Stimulated activated CD8-positive, alpha-beta memory T cell treated with anti-CD3 and anti-CD28 coated beads, Interleukin-4, amount 100 ng/mL, for 24 hours (primary cell): Measurements from ENCODE around the gene ATG101.

ENCODE experiments used
- DNase-seq: peaks from one replicate; pipeline ENCODE4 v3.0.0-alpha.2; 2020; ENCODE audit warnings: low read depth

Gene ATG101

GRCh38 chr12:52069327-52070184, at the start of gene ATG101:
TSS of gene ATG101 (plus strand) at chr12:52069978. CDS start at chr12:52073651, 3,673 bp downstream.
- peak; percentile 78 for DNase-seq

- no peak for DNase-seq
Measured at GRCh38 chr12:52020539-52021336, 49.0 kb upstream of the ATG101 start.

- DNase-seq, result no peak
Measured at GRCh38 chr12:52022841-52023181, 47.0 kb upstream of the ATG101 start.

GRCh38 chr12:52023182-52023975, 46.4 kb upstream of the ATG101 start:
- DNase-seq, result peak; percentile 88

- DNase-seq, result no peak
Measured at GRCh38 chr12:52023976-52024688, 45.6 kb upstream of the ATG101 start.

GRCh38 chr12:52024845-52025230, 44.9 kb upstream of the ATG101 start:
- DNase-seq, result no peak

GRCh38 chr12:52026263-52026662, 43.5 kb upstream of the ATG101 start:
- DNase-seq, result no peak

- no peak for DNase-seq
Measured at GRCh38 chr12:52027085-52027843, 42.5 kb upstream of the ATG101 start.

GRCh38 chr12:52029685-52030084, 40.1 kb upstream of the ATG101 start:
- DNase-seq, result no peak

- no peak for DNase-seq
Measured at GRCh38 chr12:52032446-52032803, 37.4 kb upstream of the ATG101 start.

GRCh38 chr12:52032804-52033445, 36.9 kb upstream of the ATG101 start:
- peak; percentile 86 for DNase-seq

GRCh38 chr12:52033446-52034140, 36.2 kb upstream of the ATG101 start:
- no peak for DNase-seq

GRCh38 chr12:52035190-52035589, 34.6 kb upstream of the ATG101 start:
- no peak for DNase-seq

- no peak for DNase-seq
Measured at GRCh38 chr12:52035926-52036325, 33.9 kb upstream of the ATG101 start.

GRCh38 chr12:52036587-52037171, 33.1 kb upstream of the ATG101 start:
- DNase-seq, result peak; percentile 73

- no peak for DNase-seq
Measured at GRCh38 chr12:52037248-52037861, 32.4 kb upstream of the ATG101 start.

- DNase-seq, result no peak
Measured at GRCh38 chr12:52038447-52038846, 31.3 kb upstream of the ATG101 start.

- DNase-seq, result no peak
Measured at GRCh38 chr12:52041035-52041434, 28.7 kb upstream of the ATG101 start.

GRCh38 chr12:52041695-52042123, 28.1 kb upstream of the ATG101 start:
- DNase-seq, result no peak
